Measurements from ENCODE around the gene APOD. TPM values are rescaled to one million over a fixed set of nuclear protein-coding genes. Genes with fewer than 3 reads are reported as not detected.
"Not testable (repeated sequence)": the region's sequence is repeated elsewhere in the genome, so short reads cannot be mapped to it uniquely, and the experiment has no call there.

Gene APOD
- total RNA-seq (ENCODE audit: low replicate concordance) = 2.9 and 33.3 TPM in 2 replicates

DNA sequence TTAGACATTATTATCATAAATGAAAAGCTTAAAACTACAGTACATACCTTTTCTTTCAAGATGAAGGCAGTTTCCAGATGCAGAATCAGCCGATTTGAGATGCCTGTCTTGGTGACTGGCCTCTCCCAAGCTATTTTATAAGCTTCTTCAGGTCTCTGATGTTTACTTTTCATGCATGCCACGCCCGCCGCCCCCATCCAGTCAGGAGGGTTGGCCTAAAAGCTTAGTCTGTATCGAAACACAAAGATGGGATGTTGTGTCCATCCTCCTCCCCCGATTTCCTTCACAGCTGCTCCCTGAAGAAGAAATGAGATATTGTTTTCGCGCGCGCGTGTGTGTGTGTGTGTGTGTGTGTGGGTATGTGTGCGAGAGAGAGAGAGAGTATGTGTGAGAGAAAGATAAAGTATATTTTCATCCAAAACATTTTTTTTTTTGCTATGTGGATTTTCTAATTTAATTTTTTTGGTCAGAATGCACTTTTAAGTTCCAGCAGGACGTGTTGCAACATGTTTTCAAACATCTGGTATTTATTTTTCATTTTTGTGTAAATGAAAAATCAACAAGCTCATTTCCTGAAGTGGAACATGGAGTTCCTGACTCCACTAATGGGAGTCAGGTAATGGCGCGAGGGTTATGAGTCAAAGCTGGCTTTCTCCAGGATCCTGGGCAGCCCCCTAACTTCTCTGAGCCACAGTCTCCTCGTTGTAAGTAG is at the start of gene APOD:
TSS of gene APOD (minus strand) at position 110 of the 712 bp plus-strand sequence. CDS start 4,479 bp downstream, outside the sequence.
- TF ChIP-seq, protein P1, sequence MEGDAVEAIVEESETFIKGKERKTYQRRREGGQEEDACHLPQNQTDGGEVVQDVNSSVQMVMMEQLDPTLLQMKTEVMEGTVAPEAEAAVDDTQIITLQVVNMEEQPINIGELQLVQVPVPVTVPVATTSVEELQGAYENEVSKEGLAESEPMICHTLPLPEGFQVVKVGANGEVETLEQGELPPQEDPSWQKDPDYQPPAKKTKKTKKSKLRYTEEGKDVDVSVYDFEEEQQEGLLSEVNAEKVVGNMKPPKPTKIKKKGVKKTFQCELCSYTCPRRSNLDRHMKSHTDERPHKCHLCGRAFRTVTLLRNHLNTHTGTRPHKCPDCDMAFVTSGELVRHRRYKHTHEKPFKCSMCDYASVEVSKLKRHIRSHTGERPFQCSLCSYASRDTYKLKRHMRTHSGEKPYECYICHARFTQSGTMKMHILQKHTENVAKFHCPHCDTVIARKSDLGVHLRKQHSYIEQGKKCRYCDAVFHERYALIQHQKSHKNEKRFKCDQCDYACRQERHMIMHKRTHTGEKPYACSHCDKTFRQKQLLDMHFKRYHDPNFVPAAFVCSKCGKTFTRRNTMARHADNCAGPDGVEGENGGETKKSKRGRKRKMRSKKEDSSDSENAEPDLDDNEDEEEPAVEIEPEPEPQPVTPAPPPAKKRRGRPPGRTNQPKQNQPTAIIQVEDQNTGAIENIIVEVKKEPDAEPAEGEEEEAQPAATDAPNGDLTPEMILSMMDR (IDR thresholded peaks at IDR 0.05; ENCODE audit: insufficient read depth, low read length) = no peak
- H3K4me3 ChIP-seq (ENCODE audit: low read depth, low read length) = no peak within 1 kb of the TSS
- peak; percentile 38 for DNase-seq (ENCODE audit: low read depth)

DNA sequence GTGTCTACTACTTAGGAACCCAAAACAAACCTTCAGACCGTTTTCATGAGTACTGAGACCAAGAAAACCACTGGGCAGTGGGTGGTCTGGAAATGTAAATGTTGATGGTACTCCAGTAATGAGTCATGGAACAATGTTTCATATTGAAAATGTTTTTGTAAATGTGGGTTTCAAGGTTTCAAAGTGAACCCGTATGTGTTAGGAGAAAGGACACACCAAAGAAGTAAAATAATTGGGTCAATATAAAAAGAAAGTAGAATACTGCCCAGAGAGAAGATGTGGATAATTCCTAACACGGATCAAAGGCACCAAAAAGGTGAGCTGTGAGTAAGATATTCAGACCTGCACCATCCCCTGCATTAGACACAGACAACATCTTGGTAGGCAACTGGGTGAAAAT is 49.6 kb upstream of the APOD start:
- H3K4me3 ChIP-seq (ENCODE audit: low read depth, low read length); DNase-seq (ENCODE audit: low read depth): not testable (repeated sequence)

DNA sequence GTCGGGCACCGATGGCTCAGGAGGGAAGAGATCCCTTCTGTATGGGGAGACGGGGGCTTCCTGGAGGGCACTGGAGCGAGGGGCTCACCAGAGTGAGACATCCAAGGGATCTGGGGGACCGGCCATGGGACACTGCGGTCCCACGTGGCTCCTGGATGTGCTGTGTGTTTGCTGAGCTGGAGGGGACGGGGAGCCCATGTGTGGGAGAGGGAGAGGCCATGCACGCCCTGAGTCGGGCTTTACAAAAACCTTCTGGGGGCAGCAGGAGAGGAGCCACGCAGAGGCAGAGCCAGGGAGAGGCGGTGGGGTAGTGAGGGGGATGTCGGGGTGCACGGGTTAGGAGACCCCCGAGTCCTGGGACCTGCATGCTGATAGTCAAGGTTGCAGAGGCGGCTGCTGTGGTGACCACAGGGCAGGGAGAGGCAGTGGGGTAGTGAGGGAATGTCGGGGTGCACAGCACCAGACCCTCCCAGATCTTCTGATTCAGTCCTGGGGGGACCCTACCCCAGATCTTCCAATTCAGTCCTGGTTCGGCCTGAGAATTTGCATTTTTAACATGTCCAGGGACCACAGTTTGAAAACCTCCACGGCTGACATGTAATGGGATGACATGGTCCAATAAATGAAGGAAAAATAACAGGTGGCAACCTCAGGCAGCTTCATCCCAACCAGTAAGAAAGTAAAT is 48.9 kb upstream of the APOD start:
- H3K4me3 ChIP-seq (ENCODE audit: low read depth, low read length); DNase-seq (ENCODE audit: low read depth): not testable (repeated sequence)

DNA sequence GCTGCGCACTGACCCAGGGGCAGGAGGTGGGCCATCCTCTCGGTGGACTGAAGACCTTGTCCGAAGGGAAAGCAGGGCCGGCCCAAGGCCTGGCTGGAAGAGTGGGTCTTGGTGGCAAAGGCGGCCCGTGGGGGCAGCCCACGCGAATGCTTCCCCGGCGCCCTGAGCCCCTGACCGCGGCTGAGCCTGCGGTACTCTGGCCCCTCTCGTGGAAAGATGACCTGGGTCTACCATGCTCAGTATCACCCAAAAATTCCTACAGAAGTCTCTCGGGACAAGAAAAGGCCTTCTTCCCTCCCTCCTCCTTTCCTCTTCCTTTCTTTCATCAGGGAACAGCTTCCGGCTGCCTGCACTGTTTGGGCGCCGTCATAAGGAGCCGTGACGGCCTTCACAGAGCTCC is 48.3 kb upstream of the APOD start:
- H3K4me3 ChIP-seq (ENCODE audit: low read depth, low read length) = not testable (repeated sequence)

DNA sequence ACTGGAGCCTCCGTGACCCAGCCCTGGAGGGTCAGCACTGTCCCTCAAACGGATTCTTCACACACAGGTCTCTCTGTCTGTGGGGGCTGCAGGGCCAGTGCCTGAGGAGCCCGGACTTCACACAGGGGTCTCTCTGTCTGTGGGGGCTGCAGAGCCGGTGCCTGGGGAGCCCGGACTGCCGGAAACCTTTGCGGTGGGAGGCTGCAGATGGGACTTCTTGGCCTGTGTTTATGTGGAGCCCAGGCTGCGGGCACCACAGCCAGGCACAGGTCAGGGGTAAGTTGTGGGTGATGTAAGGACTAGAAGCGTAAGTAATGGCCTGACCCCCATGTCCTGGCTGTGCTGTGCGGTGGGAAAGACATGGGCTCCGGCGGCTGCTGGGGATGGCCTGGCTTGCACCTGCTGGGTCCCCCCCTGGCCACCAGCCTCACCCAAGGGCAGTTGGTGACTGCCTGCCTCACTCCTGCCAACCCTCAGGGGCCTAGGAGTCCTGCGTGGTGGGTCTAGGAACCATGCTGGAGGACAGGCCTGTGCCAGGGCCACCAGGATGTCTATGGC is 47.3 kb upstream of the APOD start:
- DNase-seq (ENCODE audit: low read depth); H3K4me3 ChIP-seq (ENCODE audit: low read depth, low read length): not testable (repeated sequence)

More for the DNA sequence above, 48.3 kb upstream of the APOD start:
- not testable (repeated sequence) for DNase-seq (ENCODE audit: low read depth)

DNA sequence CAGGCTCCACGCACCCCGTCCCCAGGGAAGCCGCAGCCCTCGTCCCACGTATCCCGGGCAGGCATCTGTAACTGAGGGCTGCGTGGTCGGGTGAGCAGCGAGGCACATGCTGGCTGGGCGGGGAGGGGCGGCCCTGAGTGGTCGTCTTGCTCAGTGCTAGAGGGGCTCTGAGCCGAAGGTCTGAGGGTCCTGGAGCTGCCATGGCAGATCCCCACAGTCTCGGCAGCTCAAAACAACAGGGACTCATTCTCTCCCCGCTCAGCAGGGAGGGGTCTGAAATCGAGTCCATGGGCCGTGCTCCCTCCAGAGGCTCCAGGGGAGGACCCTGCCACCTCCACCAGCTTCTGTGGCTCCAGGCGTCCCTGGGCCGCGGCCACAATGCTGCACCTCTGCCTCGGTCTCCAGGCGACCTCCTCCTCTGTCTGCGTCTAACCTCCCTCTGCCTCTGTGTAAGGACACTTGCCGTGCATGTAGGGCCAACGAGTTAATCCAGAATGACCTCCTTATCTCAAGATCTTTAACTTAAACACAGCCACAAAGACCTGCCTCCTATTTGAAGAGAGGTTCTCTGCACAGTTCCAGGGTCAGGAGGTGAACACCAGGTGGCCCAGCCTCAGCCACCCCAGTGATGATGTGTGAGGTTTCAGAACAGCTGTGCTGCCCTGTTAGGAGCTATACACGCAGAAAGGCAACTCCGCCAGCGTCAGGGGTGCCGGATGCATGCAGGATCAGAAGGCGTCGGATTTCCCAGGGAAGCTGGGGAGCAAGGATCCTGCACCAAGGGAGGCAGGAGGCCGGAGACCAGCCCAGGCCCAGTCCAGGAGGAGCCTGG is 46.6 kb upstream of the APOD start:
- H3K4me3 ChIP-seq (ENCODE audit: low read depth, low read length); DNase-seq (ENCODE audit: low read depth): not testable (repeated sequence)

DNA sequence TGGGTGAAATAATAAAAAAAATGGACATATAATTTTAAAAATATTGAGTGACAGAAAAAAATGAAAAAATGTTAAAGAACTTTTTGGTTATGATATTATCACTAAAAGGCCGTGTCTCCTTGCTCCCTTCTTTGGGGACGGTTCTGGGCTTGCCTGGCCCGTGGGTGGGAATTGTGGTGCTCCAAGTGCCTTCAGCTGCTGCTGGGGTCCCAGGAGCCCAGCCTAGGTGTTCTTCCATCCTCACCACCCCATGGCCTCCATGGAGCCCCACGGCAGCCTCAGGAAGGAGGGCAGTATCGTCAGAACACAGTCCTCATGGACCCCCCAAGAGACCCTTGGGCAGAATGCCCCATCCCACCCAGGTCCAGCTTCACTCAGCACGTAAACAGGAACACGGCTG is 45.9 kb upstream of the APOD start:
- DNase-seq (ENCODE audit: low read depth); H3K4me3 ChIP-seq (ENCODE audit: low read depth, low read length): not testable (repeated sequence)

DNA sequence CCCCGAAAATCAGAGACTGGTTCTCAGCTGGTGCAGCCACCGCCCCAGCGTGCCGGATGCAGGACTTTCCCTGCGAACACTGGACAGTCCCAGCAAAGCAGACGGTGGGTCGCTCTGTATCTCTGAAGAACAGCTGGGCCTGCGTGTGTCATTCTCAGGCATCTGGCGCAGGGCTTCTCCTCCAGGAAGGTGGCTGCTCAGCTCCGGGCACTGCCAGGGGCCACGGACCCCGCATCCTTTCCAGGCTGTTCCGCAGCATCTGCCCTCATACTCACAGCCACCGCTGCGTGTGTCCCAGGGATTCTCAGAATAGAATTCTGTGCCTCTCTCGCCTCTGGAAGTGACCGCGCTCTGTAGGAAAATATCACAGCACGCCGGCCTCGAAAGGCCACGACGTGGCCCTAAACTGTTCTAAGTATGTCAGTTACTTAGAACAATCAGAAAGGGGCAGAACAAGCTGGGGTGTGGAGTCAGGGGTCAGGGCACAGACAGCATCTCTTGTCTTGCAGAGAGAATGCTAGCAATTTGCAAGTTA is 44.7 kb upstream of the APOD start:
- H3K4me3 ChIP-seq (ENCODE audit: low read depth, low read length); DNase-seq (ENCODE audit: low read depth): not testable (repeated sequence)

DNA sequence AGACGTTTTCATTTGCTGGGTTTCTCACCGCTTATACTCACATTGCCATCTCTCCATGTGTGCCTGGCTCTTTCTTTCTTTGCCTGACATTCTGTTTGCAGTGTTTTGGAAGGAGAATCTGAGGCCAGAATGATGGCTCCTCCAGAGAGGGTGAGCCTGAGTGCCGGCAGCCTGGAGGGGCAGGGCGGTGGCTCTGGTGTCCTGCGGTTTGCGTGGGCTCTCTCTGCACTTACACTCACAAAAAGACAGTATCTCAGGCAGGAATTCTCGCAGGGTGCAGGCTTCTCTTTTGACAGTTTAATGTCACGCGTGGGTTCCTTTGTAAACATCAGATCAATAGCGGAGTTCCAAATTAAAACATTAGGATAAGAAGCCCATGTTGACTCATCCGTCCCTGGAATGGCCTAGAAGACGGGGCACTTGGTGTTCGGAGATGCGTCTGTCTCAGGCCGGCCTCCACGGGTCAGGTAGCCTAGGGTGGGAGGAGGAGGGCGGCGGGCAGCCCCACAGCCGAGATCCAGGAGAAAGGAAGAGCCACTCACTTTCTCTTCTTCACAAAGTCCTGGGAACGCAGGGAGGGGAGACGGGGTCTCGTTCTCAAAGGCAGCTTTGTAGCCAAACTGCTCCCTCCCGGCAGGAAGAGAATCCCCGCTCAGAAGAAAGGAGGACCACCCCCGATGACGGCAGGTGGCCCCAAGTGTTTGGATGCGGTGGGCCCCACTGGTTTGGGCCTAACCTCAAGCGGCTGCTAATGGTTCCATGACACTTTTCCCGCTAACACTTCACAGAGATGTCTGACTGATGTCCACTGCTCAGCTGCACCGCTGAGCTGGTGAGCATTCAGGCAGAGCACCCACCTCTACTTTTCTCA is 44.0 kb upstream of the APOD start:
- not testable (repeated sequence) for DNase-seq (ENCODE audit: low read depth); H3K4me3 ChIP-seq (ENCODE audit: low read depth, low read length)

DNA sequence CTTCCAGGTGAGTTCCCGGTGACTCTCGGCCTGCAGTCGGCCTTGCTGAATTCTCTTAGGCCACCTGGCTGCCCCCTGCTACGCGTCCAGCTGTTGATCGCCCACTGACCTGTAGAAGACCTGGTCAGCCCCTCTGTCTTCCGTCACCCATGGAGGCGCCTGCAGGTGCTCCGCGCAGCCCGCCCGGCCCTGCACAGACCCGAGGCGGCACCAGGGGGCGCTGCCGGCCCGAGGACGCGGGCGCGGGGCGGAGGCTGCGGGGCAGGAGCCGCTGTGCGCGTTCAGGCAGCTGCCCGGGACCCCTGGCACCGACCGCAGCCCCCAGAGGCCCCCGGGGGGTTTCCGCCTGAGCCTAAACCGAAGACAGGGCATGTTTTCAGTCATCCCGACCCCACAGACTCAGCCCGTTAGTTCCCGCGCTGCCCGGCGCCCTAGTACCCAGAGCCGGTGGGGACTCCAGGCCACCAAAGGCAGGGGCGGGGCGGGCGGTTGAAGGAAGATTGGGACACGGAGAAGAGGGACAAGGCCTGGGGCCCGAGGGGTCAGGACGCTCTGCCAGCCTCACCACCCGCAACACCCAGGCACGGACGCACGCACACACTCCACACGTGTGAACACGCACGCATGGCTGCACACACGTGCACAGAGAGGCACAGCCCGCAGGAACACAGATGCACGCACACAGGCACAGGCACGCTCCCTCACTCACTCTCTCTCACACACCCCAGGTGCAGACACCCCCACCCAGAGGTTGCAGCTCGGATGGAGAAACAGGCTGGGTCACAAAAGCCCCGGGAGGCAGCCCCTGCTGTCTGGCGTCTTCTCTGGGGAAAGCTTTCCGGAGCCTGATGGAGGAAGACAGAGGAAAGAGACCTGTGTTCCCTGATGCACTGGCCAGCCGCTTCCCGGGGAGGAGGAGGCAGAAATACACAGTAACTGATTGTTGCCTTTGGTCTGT is 41.1 kb upstream of the APOD start:
- not testable (repeated sequence) for H3K4me3 ChIP-seq (ENCODE audit: low read depth, low read length); DNase-seq (ENCODE audit: low read depth)

DNA sequence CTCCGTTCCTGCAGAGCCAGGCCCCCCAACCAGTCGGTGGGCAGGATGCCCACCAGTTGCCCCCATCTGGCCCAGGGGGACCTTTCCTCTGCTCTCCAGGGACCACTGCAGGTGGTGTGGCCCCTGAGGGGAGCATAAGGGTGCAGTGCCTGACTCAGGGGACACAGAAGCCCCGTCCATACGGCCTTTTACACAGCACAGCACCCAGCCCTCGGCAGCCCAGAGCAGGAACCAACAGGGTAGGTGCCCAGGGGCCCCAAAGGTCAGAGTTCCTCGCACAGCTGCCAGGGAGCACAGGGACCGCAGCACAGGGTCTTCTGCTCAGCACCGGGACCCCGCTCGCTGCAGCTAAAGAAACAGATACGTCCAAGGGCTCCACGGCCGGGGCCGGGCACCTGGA is 40.4 kb upstream of the APOD start:
- not testable (repeated sequence) for H3K4me3 ChIP-seq (ENCODE audit: low read depth, low read length); DNase-seq (ENCODE audit: low read depth)

DNA sequence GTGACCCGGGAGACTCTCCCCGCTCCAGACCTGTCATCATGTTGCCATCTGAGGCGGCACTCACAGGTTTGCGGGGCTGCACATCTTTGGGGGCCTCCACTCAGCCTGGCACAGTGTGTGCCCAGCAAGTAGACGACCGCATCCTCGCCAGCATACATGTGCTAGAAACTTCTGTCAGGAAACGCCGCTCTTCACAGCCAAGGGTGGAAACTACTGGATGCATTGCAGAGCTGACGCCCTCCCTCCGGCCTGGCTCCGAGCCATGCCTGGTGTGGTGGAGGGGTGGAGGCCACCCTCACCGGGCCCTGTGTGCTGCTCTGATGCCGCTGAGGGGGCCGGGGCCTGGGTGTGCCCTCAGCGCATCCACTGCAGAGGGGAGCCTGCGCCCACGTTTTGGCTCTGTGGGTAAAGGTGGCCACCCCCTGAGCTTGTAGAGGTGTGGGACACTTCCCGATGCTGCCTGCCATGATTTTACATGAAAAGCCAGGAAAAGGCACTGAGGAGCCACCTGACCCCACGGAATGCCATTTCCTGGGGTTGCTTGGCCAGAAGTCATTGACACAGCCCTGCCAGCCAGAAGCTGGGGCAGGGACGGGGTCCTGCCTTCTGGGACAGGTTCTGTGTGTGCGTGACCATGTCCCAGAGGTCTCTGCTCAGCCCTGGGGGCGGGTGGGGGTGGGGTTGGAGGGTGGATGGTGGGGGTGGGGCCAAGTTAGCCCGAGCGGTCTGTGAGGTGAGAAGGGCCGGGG is 39.7 kb upstream of the APOD start:
- H3K4me3 ChIP-seq (ENCODE audit: low read depth, low read length); DNase-seq (ENCODE audit: low read depth): not testable (repeated sequence)

DNA sequence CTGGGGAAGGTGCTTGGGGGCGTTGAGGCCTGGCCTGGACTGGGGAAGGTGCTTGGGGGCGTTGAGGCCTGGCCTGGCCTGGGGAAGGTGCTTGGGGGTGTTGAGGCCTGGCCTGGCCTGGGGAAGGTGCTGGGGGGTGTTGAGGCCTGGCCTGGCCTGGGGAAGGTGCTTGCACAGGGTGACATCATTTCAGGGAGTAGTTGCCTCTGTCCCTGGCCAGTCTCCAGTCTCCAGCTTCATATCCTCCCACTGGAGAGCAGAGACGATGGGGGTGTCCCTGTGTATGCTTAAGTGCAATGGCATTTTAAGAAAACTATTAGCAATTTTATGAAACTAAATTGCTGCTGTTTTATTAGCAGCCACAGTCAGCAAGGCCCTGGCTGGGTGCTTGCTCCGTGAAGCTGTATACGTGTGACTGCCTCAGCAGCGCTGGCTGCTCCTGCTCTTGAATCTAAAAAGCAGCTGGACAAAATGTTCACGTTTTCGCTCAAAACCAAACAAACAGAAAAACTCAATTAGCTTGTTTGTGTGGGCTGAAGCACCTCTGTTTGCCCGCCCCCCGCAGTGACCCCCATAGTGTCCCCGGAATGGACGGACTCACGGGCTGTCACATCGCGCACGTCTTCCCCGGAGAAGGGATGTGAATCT is 38.9 kb upstream of the APOD start:
- not testable (repeated sequence) for DNase-seq (ENCODE audit: low read depth); H3K4me3 ChIP-seq (ENCODE audit: low read depth, low read length)

DNA sequence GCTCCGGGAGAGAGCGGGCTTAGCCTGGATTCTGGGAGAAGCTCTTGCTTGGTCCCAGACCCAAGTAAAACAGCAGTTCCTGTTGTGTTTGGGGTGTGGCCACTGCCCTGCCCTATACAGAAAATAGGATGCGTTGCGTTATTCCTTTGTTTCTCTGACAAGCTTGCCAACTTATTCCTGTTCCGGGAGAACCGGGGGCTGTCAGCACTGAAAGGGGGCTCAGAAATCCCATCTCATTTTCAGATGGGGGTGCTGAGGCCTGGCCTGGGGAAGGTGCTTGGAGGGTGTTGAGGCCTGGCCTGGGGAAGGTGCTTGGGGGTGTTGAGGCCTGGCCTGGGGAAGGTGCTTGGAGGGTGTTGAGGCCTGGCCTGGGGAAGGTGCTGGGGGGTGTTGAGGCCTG is 38.3 kb upstream of the APOD start:
- not testable (repeated sequence) for DNase-seq (ENCODE audit: low read depth); H3K4me3 ChIP-seq (ENCODE audit: low read depth, low read length)
